HG03175 (cell line): Measurements from ENCODE around the gene CEP63.

ENCODE experiments used
- ATAC-seq: cut with Tn5 transposase; IDR thresholded peaks from one replicate; pipeline ENCODE4 v1.9.1; 2021; ENCODE audit warnings: mild to moderate bottlenecking, moderate library complexity; ENCODE audit not compliant: unreplicated experiment

Gene CEP63

GRCh38 chr3:134606033-134607025 lies 120.5 kb downstream of the CEP63 start:
- ATAC-seq: no peak

GRCh38 chr3:134607054-134608022 lies 121.5 kb downstream of the CEP63 start:
- ATAC-seq: no peak

GRCh38 chr3:134608023-134608770 lies 122.3 kb downstream of the CEP63 start:
- ATAC-seq: no peak

- no peak for ATAC-seq
Measured at GRCh38 chr3:134608771-134609435, 123.0 kb downstream of the CEP63 start.

- ATAC-seq: no peak
Measured at GRCh38 chr3:134609821-134610431, 124.1 kb downstream of the CEP63 start.

GRCh38 chr3:134610432-134611385 lies 124.9 kb downstream of the CEP63 start:
- no peak for ATAC-seq

GRCh38 chr3:134611516-134611915 lies 125.7 kb downstream of the CEP63 start:
- ATAC-seq: no peak

GRCh38 chr3:134613006-134613520 lies 127.2 kb downstream of the CEP63 start:
- ATAC-seq: no peak

GRCh38 chr3:134614955-134615354 lies 129.1 kb downstream of the CEP63 start:
- ATAC-seq: no peak

GRCh38 chr3:134615743-134616142 lies 129.9 kb downstream of the CEP63 start:
- ATAC-seq: no peak

- ATAC-seq: no peak
Measured at GRCh38 chr3:134617608-134618477, 132.0 kb downstream of the CEP63 start.

- no peak for ATAC-seq
Measured at GRCh38 chr3:134618478-134619300, 132.8 kb downstream of the CEP63 start.

GRCh38 chr3:134619301-134619615 lies 133.4 kb downstream of the CEP63 start:
- no peak for ATAC-seq

GRCh38 chr3:134619884-134620445 lies 134.1 kb downstream of the CEP63 start:
- no peak for ATAC-seq

- ATAC-seq: no peak
Measured at GRCh38 chr3:134620476-134621115, 134.7 kb downstream of the CEP63 start.

GRCh38 chr3:134621854-134622253 lies 136.0 kb downstream of the CEP63 start:
- no peak for ATAC-seq
